A673 (cell line): ENCODE measurements around the gene SLC4A2. TPM values are rescaled to one million over a fixed set of nuclear protein-coding genes. Genes with fewer than 3 reads are reported as not detected.
A peak's percentile ranks its signal among the peaks of the same experiment; 100 is the strongest.

Source experiments
- BruUV-seq: library from RNA; stranded (reverse); fragments of 400-500 nt; replicated peaks from 2 replicates; lab custom pipeline; 2021; lab: Mats Ljungman, UMichigan
- CTCF ChIA-PET: fragments of 300-600 bp; sonication (Branson Sonifier 250); formaldehyde crosslinking; loops from one replicate; lab custom pipeline; 2022; ENCODE audit warnings: antibody characterized with exemption; lab: Charles Lee
- POLR2A ChIA-PET: fragments of 300-600 bp; sonication (Branson Sonifier 250); formaldehyde crosslinking; loops from one replicate; lab custom pipeline; 2022; ENCODE audit warnings: antibody characterized with exemption; ENCODE audit not compliant: low non-redundant PET; lab: Charles Lee
- DNase-seq: peaks from one replicate; pipeline ENCODE4 v3.0.0-alpha.2; 2015; ENCODE audit warnings: low spot score
- H3K27ac ChIP-seq: fragments of 200-600 bp; sonication (generic); 2 replicates; pipeline ENCODE4 v1.5.1; 2016; ENCODE audit warnings: mixed run types, low read depth, mild to moderate bottlenecking, mixed read lengths, antibody characterized with exemption, low read length; ENCODE audit not compliant: poor library complexity, severe bottlenecking
- H3K27me3 ChIP-seq: fragments of 200-600 bp; sonication (generic); replicated peaks from 2 replicates; pipeline ENCODE4 v1.6.1; 2017; ENCODE audit warnings: mixed run types, low read depth, mild to moderate bottlenecking, mixed read lengths, antibody characterized with exemption, low read length; ENCODE audit not compliant: insufficient read depth, poor library complexity
- H3K36me3 ChIP-seq: fragments of 200-600 bp; sonication (generic); 2 replicates; pipeline ENCODE4 v1.6.1; 2016; ENCODE audit warnings: mixed run types, mild to moderate bottlenecking, mixed read lengths, antibody characterized with exemption, low read length; ENCODE audit not compliant: insufficient read depth, poor library complexity, severe bottlenecking
- H3K4me1 ChIP-seq: fragments of 200-600 bp; sonication (generic); 2 replicates; pipeline ENCODE4 v1.6.1; 2017; ENCODE audit warnings: mixed run types, mild to moderate bottlenecking, mixed read lengths, antibody characterized with exemption, low read length; ENCODE audit not compliant: insufficient read depth, poor library complexity, severe bottlenecking
- H3K4me3 ChIP-seq: fragments of 200-600 bp; sonication (generic); 2 replicates; pipeline ENCODE4 v1.5.1; 2016; ENCODE audit warnings: low read depth, mixed run types, mild to moderate bottlenecking, mixed read lengths, low read length; ENCODE audit not compliant: poor library complexity, severe bottlenecking
- H3K9me3 ChIP-seq: fragments of 200-600 bp; sonication (generic); 2 replicates; pipeline ENCODE4 v1.6.1; 2016; ENCODE audit warnings: mixed run types, low read depth, mild to moderate bottlenecking, mixed read lengths, antibody characterized with exemption, low read length; ENCODE audit not compliant: poor library complexity, severe bottlenecking
- CTCF ChIP-seq: fragments of 300-800, 200-600 bp; sonication (generic); conservative IDR thresholded peaks from 2 replicates; pipeline ENCODE4 v1.5.1; 2017; ENCODE audit warnings: low read depth, mild to moderate bottlenecking, antibody characterized with exemption, low read length, moderate library complexity, mixed read lengths
- EZH2 ChIP-seq: fragments of 200-600 bp; sonication (generic); IDR thresholded peaks from 2 replicates; pipeline ENCODE4 v1.6.1; 2017; ENCODE audit warnings: borderline replicate concordance, low read depth, mild to moderate bottlenecking, mixed read lengths, antibody characterized with exemption, low read length; ENCODE audit not compliant: poor library complexity, severe bottlenecking
- intact Hi-C: fragments of 100-400 bp; cut with micrococcal nuclease; formaldehyde crosslinking; loops from one replicate; pipeline ENCODE4 v1.10.0; 2022; ENCODE audit not compliant: unreplicated experiment
- total RNA-seq: library from RNA; stranded (reverse); gene quantifications from 2 replicates; pipeline ENCODE4 v1.2.3, GENCODE V29; 2021

The SLC4A2 gene
- total RNA-seq, 1 experiment from 2014 or later, result 222 TPM

GRCh38 chr7:151077705-151078232 lies 18.4 kb downstream of the SLC4A2 start:
- Histone ChIP-seq H3K4me1 (peaks cover 31% of the 10 kb centered on the region), H3K9me3 (no peaks in the 10 kb centered on the region), H3K36me3 (peaks cover 42% of the 10 kb centered on the region), H3K27ac (no peak overlapping the region), H3K27me3 (no peaks in the 10 kb centered on the region), H3K4me3 (no peak overlapping the region)
- CTCF ChIA-PET, result no interaction called here
- POLR2A ChIA-PET, result no interaction called here
- BruUV-seq, result no TSS peak
- TF ChIP-seq CTCF, result no peak
- TF ChIP-seq EZH2, result no peak
- DNase-seq, result no peak
- intact Hi-C loops, result no loop called here

- DNase-seq, result peak; percentile 50
- CTCF ChIA-PET, result no interaction called here
- peaks cover 39% of the 10 kb centered on the region for H3K36me3 ChIP-seq
- intact Hi-C loops, result no loop called here
- no peak for TF ChIP-seq CTCF
- TF ChIP-seq EZH2, result no peak
- BruUV-seq, result no TSS peak
- H3K4me3 ChIP-seq, result no peak overlapping the region
- POLR2A ChIA-PET, result no interaction called here
- H3K27ac ChIP-seq, result no peak overlapping the region
- peaks cover 33% of the 10 kb centered on the region for H3K4me1 ChIP-seq
- H3K9me3 ChIP-seq, result no peaks in the 10 kb centered on the region
- H3K27me3 ChIP-seq, result no peaks in the 10 kb centered on the region
These were observed 19.0 kb downstream of the SLC4A2 start for GRCh38 chr7:151078233-151079040.

GRCh38 chr7:151079199-151079910 lies 20.0 kb downstream of the SLC4A2 start:
- H3K27ac ChIP-seq, result peak overlapping the region; percentile 95
- CTCF ChIA-PET, result interaction anchor here (0.6 kb wide), 1 partner anchor 70 kb away, joined by 4 read pairs; no protein-coding TSS in a partner anchor

More at GRCh38 chr7:151079199-151079910, 20.0 kb downstream of the SLC4A2 start:
- DNase-seq, result no peak
- no peaks in the 10 kb centered on the region for H3K27me3 ChIP-seq
- no peaks in the 10 kb centered on the region for H3K9me3 ChIP-seq
- H3K36me3 ChIP-seq, result peaks cover 30% of the 10 kb centered on the region
- intact Hi-C loops, result no loop called here
- H3K4me3 ChIP-seq, result peak overlapping the region; percentile 99
- TF ChIP-seq CTCF (no peak), EZH2 (no peak)
- POLR2A ChIA-PET, result no interaction called here
- peaks cover 37% of the 10 kb centered on the region for H3K4me1 ChIP-seq
- BruUV-seq, result no TSS peak
